ENCODE measurements around the gene CDKN2AIP.

GRCh38 chr4:183449193-183449882 lies 4.9 kb downstream of the CDKN2AIP start:
- TF ChIP-seq CTCF (IDR thresholded peaks at IDR 0.05; ENCODE audit: poor library complexity) (no peak), EZH2phosphoT487 (IDR thresholded peaks at IDR 0.05; ENCODE audit: low read depth, severe bottlenecking, unreplicated experiment) (no peak)
